Activated T-cell treated with anti-CD3 and anti-CD28 coated beads for 1 hour (primary cell): ENCODE measurements around the gene RYR1.
"Not testable (repeated sequence)": the region's sequence is repeated elsewhere in the genome, so short reads cannot be mapped to it uniquely, and the experiment has no call there.

Experiments
- DNase-seq: peaks from one replicate; pipeline ENCODE4 v3.0.0-alpha.2; 2020; ENCODE audit warnings: low read depth

RYR1 gene

GRCh38 chr19:38616265-38616664, 182.8 kb downstream of the RYR1 start:
- no peak for DNase-seq

- no peak for DNase-seq
These were observed 183.8 kb downstream of the RYR1 start for GRCh38 chr19:38617283-38617763.

GRCh38 chr19:38617764-38618589, 184.5 kb downstream of the RYR1 start, which contains the start of gene MAP4K1:
Gene MAP4K1, minus strand, starts transcription at chr19:38617953. Its CDS starts 58 bp downstream, at chr19:38617895.
- DNase-seq: peak; percentile 58

GRCh38 chr19:38618590-38619360, 185.3 kb downstream of the RYR1 start, which contains the start of gene EIF3K:
Gene EIF3K, plus strand, starts transcription at chr19:38619188. Its CDS starts 81 bp downstream, at chr19:38619269.
- peak; percentile 99 for DNase-seq

- DNase-seq: no peak
These were observed 186.1 kb downstream of the RYR1 start for GRCh38 chr19:38619361-38620174.

- no peak for DNase-seq
These were observed 191.3 kb downstream of the RYR1 start for GRCh38 chr19:38624822-38625221.

- DNase-seq: no peak
These were observed 192.9 kb downstream of the RYR1 start for GRCh38 chr19:38626401-38626800.

- no peak for DNase-seq
These were observed 196.1 kb downstream of the RYR1 start for GRCh38 chr19:38629568-38629967.

- not testable (repeated sequence) for DNase-seq
These were observed 197.8 kb downstream of the RYR1 start for GRCh38 chr19:38631301-38631700.

GRCh38 chr19:38631811-38632475, 198.5 kb downstream of the RYR1 start:
- not testable (repeated sequence) for DNase-seq

GRCh38 chr19:38632476-38633213, 199.2 kb downstream of the RYR1 start:
- no peak for DNase-seq

GRCh38 chr19:38634757-38635482, 201.4 kb downstream of the RYR1 start:
- DNase-seq: peak; percentile 75

- no peak for DNase-seq
These were observed 202.2 kb downstream of the RYR1 start for GRCh38 chr19:38635483-38636399.
